ENCODE measurements around the gene MMP1. TPM values are rescaled to one million over a fixed set of nuclear protein-coding genes. Genes with fewer than 3 reads are reported as not detected.

Gene MMP1
- total RNA-seq, 1 experiment from 2014 or later: not detected

DNA sequence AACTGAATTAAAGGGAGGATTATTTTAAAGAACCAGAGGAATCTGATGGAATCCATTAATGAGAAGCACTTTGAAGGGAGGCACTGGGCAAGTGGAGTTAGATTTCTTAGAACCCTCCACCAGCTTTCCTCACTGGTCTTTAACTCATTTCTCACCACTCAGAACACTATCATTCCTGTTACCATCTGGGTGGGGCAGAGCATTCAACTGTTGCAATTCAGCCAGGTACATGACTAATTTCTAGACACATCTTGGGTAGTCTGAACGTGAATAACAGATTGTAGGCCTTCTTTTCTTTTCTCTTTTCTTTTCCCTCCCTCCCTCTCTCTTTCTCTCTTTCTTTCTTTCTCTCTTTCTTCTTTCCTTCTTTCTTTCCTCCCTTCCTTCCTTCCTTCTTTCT lies 15.5 kb upstream of the MMP1 start:
- Mint-ChIP-seq H3K4me1 (peaks cover 4% of the 10 kb centered on the region in 2 experiments), H3K9me3 (peaks cover 13 to 17% of the 10 kb centered on the region in 2 experiments; a peak in 4 of 5 replicates), H3K27ac (no peak overlapping the region), H3K36me3 (ENCODE audit: insufficient read depth in 1 of 3, low read depth in 3 of 3) (peaks cover 0 to 6% (median 4%) of the 10 kb centered on the region in 3 experiments; a peak in 2 of 7 replicates), H3K27me3 (ENCODE audit: low read depth) (no peaks in the 10 kb centered on the region; the same call in 1 of the 2 replicates), H3K4me3 (no peak overlapping the region)
- Histone ChIP-seq H3K4me1 (ENCODE audit: insufficient read depth, low read length) (no peaks in the 10 kb centered on the region), H4K8ac (replicated peaks; ENCODE audit: insufficient read length, low read depth, low read length) (no peak overlapping the region), H2AFZ (ENCODE audit: low read length) (no peak overlapping the region), H2BK12ac (ENCODE audit: insufficient read length, low read depth, low read length) (no peak overlapping the region), H4K91ac (ENCODE audit: insufficient read length, low read depth, low read length) (no peak overlapping the region), H3T11ph (ENCODE audit: low read length) (no peak overlapping the region), H3K23ac (ENCODE audit: insufficient read length, low read depth, low read length) (no peak overlapping the region), H3K79me2 (ENCODE audit: insufficient read depth, low read length) (no peaks in the 10 kb centered on the region), H3K4me2 (ENCODE audit: insufficient read depth, insufficient read length, low read length) (no peak overlapping the region), H3K23me2 (ENCODE audit: insufficient read length, low read depth, low read length, poor library complexity, severe bottlenecking) (no peaks in the 10 kb centered on the region), H2BK15ac (ENCODE audit: low read depth, low read length) (no peak overlapping the region), H3K27ac (ENCODE audit: insufficient read length, low read depth, low read length) (no peak overlapping the region), H3K56ac (ENCODE audit: insufficient read length, low read depth, low read length) (no peak overlapping the region), H2AK5ac (ENCODE audit: insufficient read length, low read length) (no peak overlapping the region), H2BK20ac (ENCODE audit: low read depth, low read length, poor library complexity, severe bottlenecking) (no peak overlapping the region), H2BK120ac (ENCODE audit: low read depth, low read length, poor library complexity, severe bottlenecking) (no peak overlapping the region), H2BK5ac (ENCODE audit: insufficient read length, low read length) (no peak overlapping the region), H3K79me1 (ENCODE audit: insufficient read depth, low read depth, low read length, poor library complexity, severe bottlenecking) (no peaks in the 10 kb centered on the region), H3K18ac (ENCODE audit: insufficient read length, low read depth, low read length) (no peak overlapping the region), H3K27me3 (ENCODE audit: insufficient read depth, low read length) (no peaks in the 10 kb centered on the region), H3K9ac (ENCODE audit: extremely low read depth, insufficient read length, low read length) (no peak overlapping the region), H4K20me1 (ENCODE audit: control insufficient read depth, insufficient read depth, insufficient read length) (no peaks in the 10 kb centered on the region), H4K5ac (ENCODE audit: insufficient read length, low read depth, low read length) (no peak overlapping the region), H3K4ac (ENCODE audit: low read depth, low read length) (no peak overlapping the region), H3K14ac (ENCODE audit: insufficient read depth, low read length) (no peak overlapping the region), H3K9me3 (ENCODE audit: control insufficient read depth, low read depth, low read length) (no peaks in the 10 kb centered on the region)
- WGBS (ENCODE audit: extremely low coverage, insufficient read length, low lambda C conversion rate): no CpG with 5 or more reads among the region's 1 CpG
- TF ChIP-seq, protein P1, sequence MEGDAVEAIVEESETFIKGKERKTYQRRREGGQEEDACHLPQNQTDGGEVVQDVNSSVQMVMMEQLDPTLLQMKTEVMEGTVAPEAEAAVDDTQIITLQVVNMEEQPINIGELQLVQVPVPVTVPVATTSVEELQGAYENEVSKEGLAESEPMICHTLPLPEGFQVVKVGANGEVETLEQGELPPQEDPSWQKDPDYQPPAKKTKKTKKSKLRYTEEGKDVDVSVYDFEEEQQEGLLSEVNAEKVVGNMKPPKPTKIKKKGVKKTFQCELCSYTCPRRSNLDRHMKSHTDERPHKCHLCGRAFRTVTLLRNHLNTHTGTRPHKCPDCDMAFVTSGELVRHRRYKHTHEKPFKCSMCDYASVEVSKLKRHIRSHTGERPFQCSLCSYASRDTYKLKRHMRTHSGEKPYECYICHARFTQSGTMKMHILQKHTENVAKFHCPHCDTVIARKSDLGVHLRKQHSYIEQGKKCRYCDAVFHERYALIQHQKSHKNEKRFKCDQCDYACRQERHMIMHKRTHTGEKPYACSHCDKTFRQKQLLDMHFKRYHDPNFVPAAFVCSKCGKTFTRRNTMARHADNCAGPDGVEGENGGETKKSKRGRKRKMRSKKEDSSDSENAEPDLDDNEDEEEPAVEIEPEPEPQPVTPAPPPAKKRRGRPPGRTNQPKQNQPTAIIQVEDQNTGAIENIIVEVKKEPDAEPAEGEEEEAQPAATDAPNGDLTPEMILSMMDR (conservative IDR thresholded peaks at IDR 0.05): no peak
- no peak for DNase-seq
